H9 (cell line): ENCODE measurements around the gene TXLNG. TPM values are rescaled to one million over a fixed set of nuclear protein-coding genes. Genes with fewer than 3 reads are reported as not detected.

Experiments
- DNase-seq: peaks from one replicate; pipeline ENCODE4 v3.0.0-alpha.2; 2017
- H2AFZ ChIP-seq: one replicate; pipeline ENCODE4 v1.6.1; 2013; ENCODE audit warnings: mild to moderate bottlenecking, low read length, control low read depth, moderate library complexity
- H2AK5ac ChIP-seq: 2 replicates; pipeline ENCODE4 v1.6.1; 2013; ENCODE audit warnings: low read length, control low read depth, mixed read lengths; ENCODE audit not compliant: insufficient read length
- H2BK120ac ChIP-seq: one replicate; pipeline ENCODE4 v1.6.1; 2013; ENCODE audit warnings: low read depth, mild to moderate bottlenecking, low read length, control low read depth, inconsistent platforms; ENCODE audit not compliant: poor library complexity, severe bottlenecking
- H2BK12ac ChIP-seq: 2 replicates; pipeline ENCODE4 v1.6.1; 2013; ENCODE audit warnings: low read length, control low read depth, mixed read lengths, low read depth; ENCODE audit not compliant: insufficient read length
- H2BK15ac ChIP-seq: 2 replicates; pipeline ENCODE4 v1.6.1; 2013; ENCODE audit warnings: low read depth, low read length, control low read depth
- H2BK20ac ChIP-seq: one replicate; pipeline ENCODE4 v1.6.1; 2013; ENCODE audit warnings: low read depth, mild to moderate bottlenecking, low read length, control low read depth, inconsistent platforms; ENCODE audit not compliant: poor library complexity, severe bottlenecking
- H2BK5ac ChIP-seq: 2 replicates; pipeline ENCODE4 v1.6.1; 2013; ENCODE audit warnings: low read length, control low read depth, mixed read lengths; ENCODE audit not compliant: insufficient read length
- H3K14ac ChIP-seq: 2 replicates; pipeline ENCODE4 v1.6.1; 2013; ENCODE audit warnings: low read length, control low read depth; ENCODE audit not compliant: insufficient read depth
- H3K18ac ChIP-seq: 2 replicates; pipeline ENCODE4 v1.6.1; 2013; ENCODE audit warnings: low read depth, mild to moderate bottlenecking, mixed read lengths, low read length, control low read depth; ENCODE audit not compliant: insufficient read length
- H3K23ac ChIP-seq: 2 replicates; pipeline ENCODE4 v1.6.1; 2013; ENCODE audit warnings: low read length, control low read depth, mixed read lengths, low read depth; ENCODE audit not compliant: insufficient read length
- H3K23me2 ChIP-seq: 2 replicates; pipeline ENCODE4 v1.6.1; 2013; ENCODE audit warnings: low read depth, mild to moderate bottlenecking, mixed read lengths, low read length, control low read depth; ENCODE audit not compliant: insufficient read length, poor library complexity, severe bottlenecking
- H3K27ac ChIP-seq: 2 replicates; pipeline ENCODE4 v1.5.1; 2013; ENCODE audit warnings: low read length, control low read depth, mixed read lengths, low read depth; ENCODE audit not compliant: insufficient read length
- H3K27me3 ChIP-seq: 2 replicates; pipeline ENCODE4 v1.6.1; 2013; ENCODE audit warnings: low read length, control low read depth, inconsistent platforms; ENCODE audit not compliant: insufficient read depth
- H3K4ac ChIP-seq: 2 replicates; pipeline ENCODE4 v1.6.1; 2013; ENCODE audit warnings: low read depth, mild to moderate bottlenecking, control low read depth, inconsistent platforms, low read length, moderate library complexity
- H3K4me1 ChIP-seq: 2 replicates; pipeline ENCODE4 v1.6.1; 2013; ENCODE audit warnings: low read length, control low read depth, inconsistent platforms; ENCODE audit not compliant: insufficient read depth
- H3K4me2 ChIP-seq: 2 replicates; pipeline ENCODE4 v1.6.1; 2013; ENCODE audit warnings: low read length, control low read depth, mixed read lengths; ENCODE audit not compliant: insufficient read length, insufficient read depth
- H3K56ac ChIP-seq: 2 replicates; pipeline ENCODE4 v1.6.1; 2013; ENCODE audit warnings: low read depth, mild to moderate bottlenecking, mixed read lengths, low read length, control low read depth; ENCODE audit not compliant: insufficient read length
- H3K79me1 ChIP-seq: 2 replicates; pipeline ENCODE4 v1.6.1; 2013; ENCODE audit warnings: low read depth, mild to moderate bottlenecking, moderate library complexity, low read length, control low read depth, inconsistent platforms; ENCODE audit not compliant: insufficient read depth, poor library complexity, severe bottlenecking
- H3K79me2 ChIP-seq: 2 replicates; pipeline ENCODE4 v1.6.1; 2013; ENCODE audit warnings: low read length, control low read depth, inconsistent platforms; ENCODE audit not compliant: insufficient read depth
- H3K9ac ChIP-seq: 2 replicates; pipeline ENCODE4 v1.6.1; 2013; ENCODE audit warnings: low read length, control low read depth, mixed read lengths; ENCODE audit not compliant: insufficient read length; ENCODE audit errors: extremely low read depth
- H3K9me3 ChIP-seq: one replicate; pipeline ENCODE4 v1.6.1; 2013; ENCODE audit warnings: low read depth, low read length, inconsistent platforms; ENCODE audit not compliant: control insufficient read depth
- H3T11ph ChIP-seq: one replicate; pipeline ENCODE4 v1.6.1; 2013; ENCODE audit warnings: mild to moderate bottlenecking, low read length, control low read depth, inconsistent platforms
- H4K20me1 ChIP-seq: one replicate; pipeline ENCODE4 v1.6.1; 2013; ENCODE audit not compliant: control insufficient read depth, insufficient read length, insufficient read depth
- H4K5ac ChIP-seq: 2 replicates; pipeline ENCODE4 v1.6.1; 2013; ENCODE audit warnings: low read depth, mild to moderate bottlenecking, mixed read lengths, low read length, control low read depth; ENCODE audit not compliant: insufficient read length
- H4K8ac ChIP-seq: replicated peaks from 2 replicates; pipeline ENCODE4 v1.6.1; 2013; ENCODE audit warnings: low read length, control low read depth, mixed read lengths, low read depth; ENCODE audit not compliant: insufficient read length
- H4K91ac ChIP-seq: 2 replicates; pipeline ENCODE4 v1.6.1; 2013; ENCODE audit warnings: low read depth, mild to moderate bottlenecking, moderate library complexity, mixed read lengths, low read length, control low read depth; ENCODE audit not compliant: insufficient read length
- H3K27ac Mint-ChIP-seq, 3 experiments: 2 replicates in 2 of 3; 3 replicates in 1 of 3; pipeline ENCODE4 v1.8.0; 2020 to 2021; ENCODE audit warnings: mixed read lengths in 3 of 3, mild to moderate bottlenecking in 1 of 3, moderate library complexity in 1 of 3
- H3K27me3 Mint-ChIP-seq: 2 replicates; pipeline ENCODE4 v1.8.0; 2021; ENCODE audit warnings: low read depth, mild to moderate bottlenecking, moderate library complexity, mixed read lengths
- H3K36me3 Mint-ChIP-seq, 3 experiments: 2 replicates in 2 of 3; 3 replicates in 1 of 3; pipeline ENCODE4 v1.8.0; 2020 to 2021; ENCODE audit warnings: low read depth in 3 of 3, mixed read lengths in 3 of 3; ENCODE audit not compliant: insufficient read depth in 1 of 3
- H3K4me1 Mint-ChIP-seq, 2 experiments: 2 replicates each; pipeline ENCODE4 v1.8.0; 2020; ENCODE audit warnings: mixed read lengths in 2 of 2
- H3K4me3 Mint-ChIP-seq, 2 experiments: 2 replicates in 1 of 2; 3 replicates in 1 of 2; pipeline ENCODE4 v1.8.0; 2020 to 2021; ENCODE audit warnings: mild to moderate bottlenecking in 2 of 2, mixed read lengths in 2 of 2, moderate library complexity in 1 of 2
- H3K9me3 Mint-ChIP-seq, 2 experiments: 2 replicates in 1 of 2; 3 replicates in 1 of 2; pipeline ENCODE4 v1.8.0; 2020; ENCODE audit warnings: mild to moderate bottlenecking in 2 of 2, mixed read lengths in 2 of 2, moderate library complexity in 1 of 2
- CTCF ChIP-seq: fragments of 200-600 bp; sonication (generic); conservative IDR thresholded peaks from 3 replicates; pipeline ENCODE4 v1.8.0; 2021; ENCODE audit warnings: antibody characterized with exemption, mild to moderate bottlenecking
- WGBS: extraction: QIAGEN DNeasy Blood & Tissue Kit; methylation state at CpG from one replicate; pipeline ENCODE4 v1.1.7; 2013; ENCODE audit warnings: missing lambda C conversion rate, low lambda C conversion rate, mixed read lengths; ENCODE audit not compliant: insufficient read length; ENCODE audit errors: extremely low coverage; 5-methylcytosine and 5-hydroxymethylcytosine counted together
- total RNA-seq: library from RNA; stranded (reverse); gene quantifications from 2 replicates; pipeline ENCODE4 v1.2.1, GENCODE V29; 2021

Gene TXLNG
- total RNA-seq, 1 experiment from 2014 or later, result 90.7 TPM

- Histone ChIP-seq H3K23me2 (peaks cover 14% of the 10 kb centered on the region), H3K27ac (peak overlapping the region; percentile 90), H3K18ac (peak overlapping the region; percentile 99), H3K79me1 (peaks cover 4% of the 10 kb centered on the region), H2BK15ac (no peak overlapping the region; the same call in 1 of the 2 replicates), H2AFZ (no peak overlapping the region), H4K20me1 (no peaks in the 10 kb centered on the region), H3K27me3 (no peaks in the 10 kb centered on the region), H2BK12ac (peak overlapping the region; percentile 98), H3K14ac (peak overlapping the region; percentile 100), H3K9me3 (no peaks in the 10 kb centered on the region), H2AK5ac (no peak overlapping the region), H3T11ph (no peak overlapping the region), H3K23ac (no peak overlapping the region), H2BK120ac (no peak overlapping the region), H3K79me2 (peaks cover 38% of the 10 kb centered on the region), H4K91ac (no peak overlapping the region), H3K4ac (no peak overlapping the region; the same call in 1 of the 2 replicates), H4K8ac (no peak overlapping the region), H3K4me2 (peak overlapping the region; percentile 94), H3K4me1 (peaks cover 2% of the 10 kb centered on the region; the same call in 1 of the 2 replicates), H3K9ac (peak overlapping the region; percentile 96), H2BK5ac (no peak overlapping the region), H4K5ac (no peak overlapping the region), H2BK20ac (no peak overlapping the region), H3K56ac (no peak overlapping the region)
- Mint-ChIP-seq H3K36me3 (peaks cover 31 to 38% (median 35%) of the 10 kb centered on the region in 3 experiments), H3K9me3 (no peaks in the 10 kb centered on the region; a peak in 1 of 5 replicates), H3K27me3 (peaks cover 3% of the 10 kb centered on the region), H3K4me1 (peaks cover 38 to 50% of the 10 kb centered on the region in 2 experiments), H3K4me3 (peak overlapping the region; percentile 96 to 98), H3K27ac (peak overlapping the region; percentile 100)
- DNase-seq, result peak; percentile 58
- no CpG with 5 or more reads among the region's 92 CpGs for WGBS
- TF ChIP-seq CTCF, result no peak
Observed at GRCh38 chrX:16869393-16870094, 83.3 kb downstream of the TXLNG start.
